SKM-1 (cell line): Measurements from ENCODE around the gene TTC13.

Source experiments
- DNase-seq: peaks from one replicate; lab custom pipeline; 2025; ENCODE audit not compliant: unreplicated experiment; lab: John Stamatoyannopoulos, UW

Gene TTC13

DNA sequence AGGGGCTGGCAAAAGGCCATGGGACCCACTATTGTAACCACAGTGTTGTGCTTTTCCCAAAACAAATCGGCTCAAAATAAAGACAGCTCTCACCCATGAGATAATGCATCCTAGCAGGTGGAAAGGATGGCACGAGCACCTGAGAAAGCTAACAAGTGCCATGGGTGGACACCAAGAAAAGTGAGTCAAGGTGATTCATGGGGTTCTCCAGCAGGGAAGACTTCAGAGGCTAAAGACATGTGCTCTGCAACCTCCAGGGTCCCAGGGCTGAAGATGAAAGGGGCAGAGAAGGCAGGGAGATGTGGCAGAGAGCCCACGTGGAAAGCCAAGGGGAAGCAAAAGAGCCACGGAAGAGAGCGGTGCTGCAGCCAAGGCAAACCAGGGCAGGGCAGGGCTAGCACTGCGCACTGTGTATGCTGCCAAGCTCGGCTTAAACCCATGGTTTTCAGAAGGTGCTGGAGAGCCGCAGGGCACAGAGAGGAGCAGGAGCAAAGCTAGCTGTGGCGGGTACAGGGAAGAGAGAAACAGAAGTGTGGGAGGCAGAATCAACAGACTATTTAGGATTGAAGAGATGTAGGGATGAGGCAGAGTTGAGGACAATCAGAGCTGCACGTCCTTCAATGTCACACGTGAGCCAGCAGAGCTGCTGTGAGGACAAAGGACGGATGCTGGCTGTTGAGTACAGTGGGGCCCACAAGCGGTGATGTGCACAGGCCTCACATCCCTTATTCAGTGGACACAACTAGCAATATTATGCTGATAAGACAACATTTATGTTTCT is 68.5 kb downstream of the TTC13 start:
- no peak for DNase-seq

DNA sequence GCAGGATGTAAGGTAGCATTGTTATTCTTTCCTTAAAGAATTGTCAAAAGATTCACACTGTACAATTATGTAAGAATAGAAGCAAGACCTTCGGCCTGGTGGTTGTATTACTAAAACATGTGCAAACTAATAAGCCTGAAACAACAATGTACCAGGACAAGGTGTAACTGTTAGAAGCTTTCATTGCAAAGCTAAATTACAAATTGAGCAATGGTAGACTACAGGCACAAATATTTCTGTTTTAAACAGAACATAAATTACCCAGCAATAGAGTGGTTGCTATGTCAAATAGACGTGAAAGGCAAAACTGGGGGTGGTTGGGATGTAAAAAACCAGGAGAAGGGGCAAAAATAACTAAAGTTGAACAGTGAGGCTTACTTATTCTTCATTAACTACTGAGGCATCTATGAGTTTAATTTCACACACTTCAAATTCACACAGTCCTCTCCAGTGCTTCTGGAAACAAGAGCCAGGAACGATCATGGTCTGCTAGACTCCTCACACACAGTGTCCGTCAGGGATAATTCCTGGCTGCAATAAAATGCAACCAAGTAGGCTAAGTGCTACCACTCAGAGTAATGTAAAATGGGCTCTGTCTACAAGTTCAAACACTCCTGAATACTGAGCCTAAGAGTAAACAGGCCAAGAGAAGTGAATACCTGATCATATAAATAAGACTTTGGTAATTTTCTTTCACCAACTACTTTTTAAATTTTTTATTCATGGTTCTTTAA is 71.0 kb downstream of the TTC13 start:
- no peak for DNase-seq

DNA sequence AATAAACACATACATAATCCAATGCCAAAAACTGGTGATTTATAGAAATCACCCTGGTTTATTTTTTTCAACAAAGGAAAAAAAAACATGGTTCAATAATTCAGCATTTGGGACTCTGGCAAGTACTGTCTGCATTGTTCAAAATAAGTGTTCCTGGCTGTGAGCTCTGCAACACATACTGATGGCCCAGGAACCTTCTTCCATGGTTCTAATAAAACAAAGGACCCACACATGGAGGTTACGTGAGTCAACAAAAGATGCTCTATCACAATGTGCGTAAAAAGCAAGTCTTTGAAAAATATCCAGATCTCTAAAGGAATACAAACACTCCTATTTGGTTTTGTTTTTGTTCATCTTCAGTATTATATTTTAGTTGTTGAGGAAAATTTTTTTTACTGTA is 72.4 kb downstream of the TTC13 start:
- no peak for DNase-seq

DNA sequence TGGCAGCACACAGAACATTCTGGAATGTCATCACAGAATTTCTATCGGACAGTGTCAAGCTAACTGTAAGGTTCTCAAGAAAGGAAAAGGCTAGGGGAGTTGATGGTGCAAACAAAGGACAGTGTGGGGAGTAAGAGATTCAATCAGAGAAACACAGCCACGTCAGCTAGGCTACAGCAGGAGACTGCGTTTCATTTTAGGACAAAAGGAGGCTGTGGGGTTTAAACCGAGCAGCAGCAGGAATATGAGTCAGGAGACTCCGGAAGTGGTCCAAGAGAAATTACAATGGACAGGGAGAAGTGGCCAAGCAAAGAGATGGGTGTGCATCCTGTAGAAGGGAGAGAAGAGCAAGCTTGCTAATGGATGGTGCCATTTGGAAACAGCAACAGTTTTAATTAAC is 72.9 kb downstream of the TTC13 start:
- DNase-seq = no peak

DNA sequence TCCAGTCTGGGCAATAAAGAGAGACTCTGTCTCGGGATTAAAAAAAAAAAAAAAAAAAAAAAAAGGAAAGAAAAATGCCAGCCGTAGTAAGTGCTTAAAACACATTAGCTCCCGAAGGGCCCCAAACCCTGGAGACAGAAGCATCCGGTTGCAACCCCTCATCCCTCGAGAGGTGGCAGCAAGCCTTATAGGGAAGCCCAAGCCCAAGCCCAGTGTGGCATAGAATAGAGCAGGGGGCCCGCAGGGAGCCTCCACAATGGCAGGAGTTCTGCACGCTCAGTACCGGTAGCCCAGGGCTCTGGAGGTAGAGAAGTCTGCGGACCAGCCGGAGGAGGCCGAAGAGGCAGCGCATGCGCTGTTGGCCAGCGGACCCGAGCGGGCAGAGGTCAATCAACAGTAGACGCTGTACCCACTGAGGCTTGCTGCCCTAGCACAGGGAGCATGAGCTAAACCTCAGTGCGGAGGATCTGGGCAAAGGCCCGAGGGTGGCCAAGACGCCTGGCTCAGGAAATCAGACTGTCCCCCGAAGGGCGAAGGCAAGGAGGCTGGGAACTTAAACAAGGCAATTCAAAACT is 76.2 kb downstream of the TTC13 start:
- no peak for DNase-seq

DNA sequence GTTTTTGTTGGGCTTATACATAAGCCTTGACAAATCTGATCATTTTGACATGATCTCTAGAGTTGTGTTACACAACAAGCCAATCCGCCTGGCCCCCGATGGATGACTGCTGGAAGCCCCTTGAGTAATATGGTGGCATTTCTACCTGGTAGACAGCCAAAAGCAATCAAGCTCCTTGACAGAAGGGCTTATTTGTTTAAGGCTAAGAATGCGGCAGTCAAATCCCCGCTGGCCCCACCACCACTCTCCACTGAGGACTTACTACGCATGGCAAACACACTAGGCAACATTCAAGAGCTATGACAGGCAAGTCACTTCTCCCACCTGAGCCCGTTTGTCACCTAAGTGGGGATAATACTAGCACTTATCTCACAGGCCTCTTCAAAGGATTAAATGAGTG is 77.0 kb downstream of the TTC13 start:
- no peak for DNase-seq

DNA sequence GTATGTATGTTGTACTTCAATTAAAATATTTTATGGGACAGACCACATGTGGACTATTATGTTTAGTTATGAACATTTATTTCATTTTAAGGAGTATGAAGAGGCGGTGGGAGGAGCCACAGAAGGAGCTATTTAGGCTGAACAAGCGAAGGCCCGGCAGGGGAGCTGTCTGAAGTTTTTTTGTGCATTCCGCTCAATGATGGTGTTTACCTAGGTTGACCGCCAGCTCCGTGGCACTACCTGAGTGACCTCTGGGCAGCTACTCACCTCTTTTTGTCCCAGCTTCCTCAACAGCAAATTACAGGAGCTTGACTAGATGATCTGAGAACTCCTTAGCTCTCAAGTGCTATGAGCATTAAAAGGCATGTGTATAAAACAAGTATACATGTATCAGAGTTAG is 77.7 kb downstream of the TTC13 start:
- no peak for DNase-seq

DNA sequence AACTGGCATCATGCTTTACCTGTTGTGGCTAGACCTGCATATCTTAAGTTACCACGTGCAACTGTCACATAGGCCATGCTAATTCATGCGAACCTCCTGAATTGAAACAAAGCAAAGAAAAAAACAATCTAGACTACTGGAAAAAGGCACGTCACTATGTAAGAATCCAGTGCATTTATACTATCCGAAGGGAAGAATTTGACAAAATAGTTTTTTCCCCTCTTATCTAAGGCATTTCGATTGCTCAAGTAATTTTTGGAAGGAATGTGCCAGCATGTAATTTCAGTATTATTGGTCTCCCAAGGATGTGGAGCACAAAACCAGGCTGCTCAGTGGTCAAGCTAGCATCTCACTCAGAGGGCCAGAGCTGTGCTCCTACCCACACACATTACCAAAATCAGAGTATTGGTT is 78.8 kb downstream of the TTC13 start:
- DNase-seq = no peak

DNA sequence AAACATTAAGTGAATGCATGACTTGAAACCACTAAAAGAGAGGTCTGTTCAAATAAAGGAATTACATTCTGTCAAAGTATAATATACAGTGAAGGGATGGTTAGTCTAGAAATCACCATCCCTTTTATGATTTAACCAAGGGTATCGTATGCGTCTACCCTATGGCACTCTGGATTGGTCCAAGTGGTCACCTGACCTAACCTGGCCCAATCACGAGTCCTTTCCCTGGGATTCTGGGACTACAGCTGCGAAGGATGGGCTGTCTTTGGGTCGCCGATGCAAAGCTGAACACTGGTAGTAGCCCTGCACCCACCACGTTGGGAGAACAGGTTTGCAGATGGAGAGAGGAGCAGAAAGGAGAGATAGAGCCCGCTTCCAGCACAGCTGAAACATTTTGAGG is 79.9 kb downstream of the TTC13 start:
- no peak for DNase-seq

DNA sequence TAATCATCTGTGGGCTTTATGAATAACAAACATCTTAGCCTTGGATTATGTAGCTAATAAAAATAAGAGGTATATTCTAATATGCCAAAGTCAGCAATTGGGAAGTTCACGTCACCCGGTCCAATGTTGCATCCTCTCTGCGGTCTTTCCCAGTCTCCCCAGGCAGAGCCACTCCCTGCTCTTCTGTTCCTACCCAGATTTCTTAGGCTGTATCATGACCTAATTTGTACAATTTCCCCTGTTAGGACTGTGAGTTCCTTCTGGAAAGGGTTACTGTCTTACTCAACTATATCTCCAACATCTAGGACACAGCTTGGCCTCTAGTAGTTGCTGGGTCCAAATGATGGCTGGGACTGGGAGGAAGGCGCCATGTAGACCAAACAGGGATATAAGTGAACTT is 80.5 kb downstream of the TTC13 start:
- no peak for DNase-seq

DNA sequence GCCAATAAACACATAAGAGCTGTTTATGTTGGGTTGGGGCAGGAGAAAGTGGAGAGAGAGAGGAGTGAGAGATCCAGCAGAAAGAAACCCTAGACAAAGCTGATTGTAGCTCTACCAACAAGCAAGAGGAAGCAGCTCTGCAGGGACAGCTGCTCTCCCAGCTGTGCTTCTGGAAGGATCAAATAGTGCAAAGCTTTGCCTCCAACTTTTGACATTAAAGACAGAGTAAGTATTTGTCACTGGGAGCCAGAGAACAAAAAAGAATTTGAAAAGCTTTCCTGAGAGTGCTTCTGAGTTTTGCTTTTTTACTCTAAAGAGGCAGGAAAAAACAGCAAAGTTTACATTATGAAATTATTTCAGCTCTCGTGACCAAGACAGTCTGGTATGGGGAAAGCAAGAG is 81.9 kb downstream of the TTC13 start:
- no peak for DNase-seq

DNA sequence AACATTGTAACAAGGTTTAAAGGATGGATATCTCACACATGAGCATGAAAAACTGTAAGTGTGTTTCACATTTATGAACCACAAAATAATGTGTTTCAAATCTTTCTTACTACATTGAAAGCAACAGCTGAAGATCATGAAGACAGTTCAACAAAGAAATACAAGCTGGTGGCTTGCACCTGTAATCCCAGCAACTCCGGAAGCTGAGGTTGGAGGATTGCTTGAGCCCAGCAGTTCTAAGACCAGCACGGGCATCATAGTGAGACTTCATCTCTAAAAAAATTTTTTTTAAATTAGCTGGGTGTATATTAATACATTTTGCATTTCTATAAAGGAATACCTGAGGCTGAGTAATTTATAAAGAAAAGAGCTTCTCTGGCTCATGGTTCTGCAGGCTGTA is 83.2 kb downstream of the TTC13 start:
- no peak for DNase-seq

DNA sequence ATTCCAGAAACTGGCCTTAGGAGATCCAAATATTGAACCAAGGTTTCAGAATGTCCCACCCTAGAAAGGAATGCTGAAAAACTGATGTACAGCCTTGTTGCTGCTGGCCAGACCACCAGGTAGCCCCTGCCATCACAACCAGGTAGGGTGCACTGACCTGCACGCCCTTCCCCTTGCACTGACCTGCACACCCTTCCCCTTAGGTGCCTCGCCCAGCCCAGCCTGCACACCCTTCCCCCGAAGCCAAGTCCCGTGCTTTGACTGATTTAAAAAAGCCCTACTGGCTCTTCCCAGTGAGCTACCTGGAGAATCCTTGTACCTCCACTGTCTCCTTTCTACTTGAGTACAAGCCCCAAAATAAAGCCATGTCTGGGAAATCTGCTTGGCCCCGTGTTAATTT is 84.0 kb downstream of the TTC13 start:
- no peak for DNase-seq

DNA sequence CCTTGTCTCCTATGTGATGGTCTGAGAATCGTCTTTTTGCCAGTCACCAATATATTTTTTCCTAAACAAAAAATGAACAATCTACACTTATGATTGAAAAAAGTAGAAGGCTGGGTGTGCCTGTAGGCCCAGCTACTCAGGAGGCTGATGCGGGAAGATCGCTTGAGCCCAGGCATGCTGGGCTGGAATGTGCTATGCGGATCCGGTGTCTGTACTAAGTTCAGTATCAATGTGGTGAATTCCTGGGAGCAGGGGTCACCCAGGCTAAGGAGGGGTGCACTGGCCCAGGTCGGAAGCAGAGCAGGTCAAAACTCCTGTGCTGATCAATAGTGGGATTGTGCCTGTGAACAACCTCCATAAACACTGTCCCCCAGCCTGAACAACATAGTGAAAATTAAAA is 84.6 kb downstream of the TTC13 start:
- DNase-seq = no peak

DNA sequence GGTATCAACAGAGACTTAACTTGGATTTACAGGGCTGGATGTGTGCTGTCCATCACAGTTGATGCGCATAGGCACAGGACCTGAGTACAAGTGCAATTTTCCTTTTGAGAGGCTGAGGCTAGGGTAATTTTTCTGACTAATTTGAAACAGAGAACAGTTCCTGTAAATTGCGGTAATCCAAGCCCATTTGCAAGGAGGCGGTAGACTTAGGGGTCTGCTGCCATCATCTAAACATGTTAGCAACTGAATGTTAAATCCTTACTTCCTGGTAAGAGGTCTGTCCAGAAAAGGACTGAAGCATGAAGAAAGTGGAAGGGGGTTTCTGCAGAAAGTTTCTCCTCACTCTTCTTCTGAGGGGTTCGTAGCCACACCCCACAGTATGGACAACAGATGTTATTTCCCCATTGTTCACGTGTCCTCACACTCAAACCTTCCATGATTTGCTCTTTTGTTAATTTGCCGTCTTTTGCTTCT is 86.6 kb downstream of the TTC13 start:
- no peak for DNase-seq

DNA sequence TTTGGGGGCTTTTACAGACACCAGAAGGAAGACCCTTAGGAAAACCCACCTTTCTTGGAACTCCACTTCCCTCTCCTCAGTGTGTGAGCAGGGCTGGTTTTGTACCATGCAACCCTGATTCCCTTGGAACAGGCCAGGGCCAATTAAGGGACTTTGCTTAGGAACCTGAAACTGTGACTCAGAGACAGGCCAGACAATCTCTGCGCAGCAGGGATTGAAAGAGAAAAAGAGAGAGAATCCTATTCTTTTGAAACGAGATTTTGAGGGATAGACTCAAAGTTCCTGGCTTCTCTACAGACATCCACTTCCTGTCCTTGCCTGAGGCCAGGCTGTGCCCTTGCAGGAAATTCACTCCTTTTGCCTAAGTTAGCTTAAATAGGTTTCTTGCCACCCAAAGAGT is 87.2 kb downstream of the TTC13 start:
- no peak for DNase-seq

DNA sequence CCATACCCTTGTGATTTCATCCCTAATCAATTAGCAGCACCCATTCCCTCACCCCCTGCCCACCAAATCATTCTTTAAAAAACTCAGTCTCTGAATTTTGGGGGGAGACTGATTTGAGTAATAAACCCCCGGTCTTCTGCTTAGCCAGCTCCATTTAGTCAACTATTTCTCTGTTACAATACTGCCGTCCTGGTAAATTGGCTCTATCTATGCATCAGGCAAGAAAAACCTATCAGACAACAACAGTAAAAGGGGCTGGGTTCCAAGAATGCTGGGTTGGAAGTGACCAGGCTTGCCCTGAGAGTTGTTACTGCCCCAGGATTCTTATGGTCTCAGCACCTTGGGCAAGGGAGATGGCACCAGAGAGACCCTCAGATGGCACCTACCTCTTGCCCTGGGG is 94.0 kb downstream of the TTC13 start:
- DNase-seq = no peak

DNA sequence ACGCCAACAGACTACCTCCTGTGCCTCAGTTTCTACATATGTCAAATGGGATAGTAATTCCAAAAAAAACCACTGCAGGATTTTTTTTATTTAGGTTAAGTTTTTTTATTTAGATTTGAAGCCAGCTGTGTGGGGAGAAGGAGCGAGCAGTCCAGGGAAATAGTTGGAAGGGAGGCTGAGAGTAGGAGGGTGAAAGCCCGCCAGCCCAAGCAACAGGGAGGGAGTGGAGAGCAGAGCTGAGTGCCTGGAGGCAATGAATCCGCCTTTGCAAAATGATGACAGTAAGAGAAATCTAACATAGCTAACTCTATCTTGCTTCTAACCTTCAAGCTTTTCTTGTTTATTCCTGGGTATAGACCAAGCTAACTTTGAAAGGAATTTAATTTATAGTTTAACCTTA is 94.7 kb downstream of the TTC13 start:
- no peak for DNase-seq

DNA sequence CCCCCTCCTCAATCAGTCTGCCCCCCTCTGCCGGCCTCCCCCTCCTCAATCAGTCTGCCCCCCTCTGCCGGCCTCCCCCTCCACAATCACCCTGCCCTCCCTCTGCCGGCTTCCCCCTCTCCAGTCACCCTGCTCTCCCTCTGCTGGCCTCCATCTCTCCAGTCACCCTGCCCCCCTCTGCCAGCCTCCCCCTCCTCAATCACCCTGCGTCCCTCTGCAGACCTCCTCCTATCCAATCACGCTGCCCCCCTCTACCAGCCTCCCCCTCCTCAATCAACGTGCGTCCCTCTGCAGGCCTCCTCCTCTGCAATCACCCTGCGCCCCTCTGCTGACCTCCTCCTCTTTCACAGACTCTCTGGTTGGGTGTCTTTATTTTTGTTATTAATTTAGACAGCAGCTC is 98.9 kb downstream of the TTC13 start:
- no peak for DNase-seq

DNA sequence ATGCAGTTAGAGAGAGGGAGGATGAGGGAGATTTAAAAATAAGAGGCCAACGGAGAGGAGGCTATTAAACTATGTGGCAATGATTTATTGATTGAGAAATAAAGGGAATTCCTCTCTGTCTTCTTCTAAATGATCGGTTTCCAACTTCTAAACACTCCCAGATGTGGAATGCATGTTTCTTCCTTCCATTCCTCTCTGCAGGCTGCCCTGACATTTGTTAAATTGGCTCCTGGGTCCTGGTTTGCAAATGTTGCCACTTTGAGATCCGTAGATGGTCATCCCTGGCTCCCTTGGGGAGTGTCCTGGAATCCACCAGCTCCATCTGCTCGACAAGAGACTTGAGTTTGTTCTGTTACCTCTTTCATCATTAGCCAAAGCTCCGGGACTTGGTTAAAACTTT is 100.1 kb downstream of the TTC13 start:
- DNase-seq = no peak

DNA sequence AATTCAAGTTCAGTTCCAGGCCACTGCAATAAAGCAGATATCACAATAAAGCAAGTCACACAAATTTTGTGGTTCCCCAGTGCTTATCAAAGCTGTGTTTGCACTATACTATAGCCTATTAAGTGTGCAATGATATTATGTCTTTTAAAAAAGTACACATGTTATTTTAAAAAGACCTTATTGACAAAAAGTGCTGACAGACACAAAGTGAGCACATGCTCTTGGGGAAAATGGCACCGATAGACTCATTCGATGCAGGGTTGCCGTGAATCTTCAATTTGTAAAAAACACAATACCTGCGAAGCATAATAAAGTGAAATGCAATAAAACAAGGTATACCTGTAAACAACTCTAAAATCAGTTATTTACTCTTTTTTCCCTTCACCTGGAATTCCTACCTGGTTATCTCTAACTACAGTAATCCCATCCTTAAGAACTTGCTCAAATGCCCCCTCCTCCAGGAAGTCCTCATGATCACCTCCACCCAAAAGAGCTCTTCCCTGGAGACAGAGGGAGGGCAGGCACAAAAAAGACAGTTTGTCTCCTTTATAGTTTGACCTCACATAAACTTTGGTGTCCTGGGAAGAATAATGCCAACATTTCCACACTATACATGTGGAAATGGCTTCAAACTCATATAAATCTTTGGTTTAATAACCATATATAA is 100.6 kb downstream of the TTC13 start:
- DNase-seq = no peak
